Natural killer cell (primary cell): ENCODE measurements around the gene NCS1. TPM values are rescaled to one million over a fixed set of nuclear protein-coding genes. Genes with fewer than 3 reads are reported as not detected.
A peak's percentile ranks its signal among the peaks of the same experiment; 100 is the strongest.

Experiments
- ATAC-seq, 3 donors: fragments of 150-1000 bp in 2 of 3; fragments of 200-7000 bp in 1 of 3; cut with Tn5 transposase; 1 replicate in 1 of 3; 2 replicates in 2 of 3; pipeline ENCODE4 v1.10.0; 2021; ENCODE audit warnings: mild to moderate bottlenecking in 2 of 3, moderate library complexity in 2 of 3
- DNase-seq, 2 donors: peaks; one replicate each; pipeline versions ENCODE4 v3.0.0 to v3.0.0-alpha.2; 2013 to 2021; ENCODE audit warnings: mixed read lengths in 1 of 2
- H3K27ac ChIP-seq: one replicate; pipeline ENCODE4 v1.5.1; 2013; ENCODE audit warnings: mild to moderate bottlenecking, low read length
- H3K27me3 ChIP-seq: one replicate; pipeline ENCODE4 v1.6.1; 2013; ENCODE audit warnings: low read length; ENCODE audit not compliant: control insufficient read depth, insufficient read depth
- H3K36me3 ChIP-seq: one replicate; pipeline ENCODE4 v1.6.1; 2013; ENCODE audit warnings: low read length; ENCODE audit not compliant: control insufficient read depth, insufficient read depth
- H3K4me1 ChIP-seq: one replicate; pipeline ENCODE4 v1.6.1; 2013; ENCODE audit warnings: low read length; ENCODE audit not compliant: control insufficient read depth, insufficient read depth
- H3K4me3 ChIP-seq: one replicate; pipeline ENCODE4 v1.5.1; 2013; ENCODE audit warnings: low read length
- H3K9me3 ChIP-seq: one replicate; pipeline ENCODE4 v1.6.1; 2013; ENCODE audit warnings: low read length; ENCODE audit not compliant: control insufficient read depth, insufficient read depth
- H3K27ac Mint-ChIP-seq, 2 donors: one replicate each; pipeline ENCODE4 v1.8.0; 2022; ENCODE audit warnings: mild to moderate bottlenecking in 2 of 2, mixed read lengths in 2 of 2, moderate library complexity in 1 of 2
- H3K27me3 Mint-ChIP-seq, 2 donors: one replicate each; pipeline ENCODE4 v1.8.0; 2022; ENCODE audit warnings: low read depth in 2 of 2, mixed read lengths in 2 of 2
- H3K36me3 Mint-ChIP-seq: one replicate; pipeline ENCODE4 v1.8.0; 2022; ENCODE audit warnings: mixed read lengths
- H3K4me1 Mint-ChIP-seq, 2 donors: one replicate each; pipeline ENCODE4 v1.8.0; 2022; ENCODE audit warnings: mixed read lengths in 2 of 2
- H3K4me3 Mint-ChIP-seq: one replicate; pipeline ENCODE4 v1.8.0; 2022; ENCODE audit warnings: mild to moderate bottlenecking, moderate library complexity, mixed read lengths
- H3K9me3 Mint-ChIP-seq, 2 donors: one replicate each; pipeline ENCODE4 v1.8.0; 2022; ENCODE audit warnings: mixed read lengths in 2 of 2
- WGBS: methylation state at CpG from one replicate; pipeline ENCODE4 v1.1.7; 2013; ENCODE audit warnings: missing lambda C conversion rate; ENCODE audit not compliant: insufficient coverage; 5-methylcytosine and 5-hydroxymethylcytosine counted together
- intact Hi-C: fragments of 100-400 bp; cut with micrococcal nuclease; formaldehyde crosslinking; loops from one replicate; pipeline ENCODE4 v1.14.2; 2022
- total RNA-seq, 4 donors: library from RNA; stranded (reverse); fragments of 120-200 nt in 1 of 4; gene quantifications; one replicate each; pipeline versions ENCODE4 v1.2.3 to v1.2.4, GENCODE V29; 2013 to 2022
- TF ChIP-seq, protein P1 (sequence below): fragments of 200-600 bp; IDR thresholded peaks from one replicate; pipeline ENCODE4 v1.8.0; 2022; ENCODE audit warnings: antibody characterized with exemption

NCS1 gene
- total RNA-seq, 3 donors from 2014 or later (not counting 1 experiment from before 2014, with no cell fraction given): 1.4 to 2.4 (median 1.5) TPM

DNA sequence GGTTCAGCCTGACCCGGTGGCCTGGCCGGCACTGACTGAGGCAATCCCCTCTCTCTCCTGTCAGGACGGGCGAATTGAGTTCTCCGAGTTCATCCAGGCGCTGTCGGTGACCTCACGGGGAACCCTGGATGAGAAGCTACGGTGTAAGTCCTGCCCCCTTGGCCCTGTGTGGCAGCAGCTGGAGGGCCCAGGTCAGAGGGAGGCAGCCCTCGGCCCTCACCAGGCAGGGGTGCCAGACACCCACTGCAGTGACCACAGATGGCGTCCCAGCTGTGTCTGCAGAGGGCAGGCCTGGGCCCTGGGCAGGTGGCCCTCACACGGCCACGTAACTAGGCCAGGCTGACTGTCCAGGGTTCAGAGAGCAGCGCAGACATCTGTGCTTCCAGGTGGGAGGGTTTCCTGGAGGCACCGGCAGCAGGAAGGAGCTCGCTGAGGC, 47.5 kb downstream of the NCS1 start:
- no peaks in the 10 kb centered on the region for H3K36me3 ChIP-seq
- no peak for DNase-seq
- peaks cover 0 to 4% of the 10 kb centered on the region in 2 donors for H3K4me1 Mint-ChIP-seq
- no peak overlapping the region for H3K4me3 Mint-ChIP-seq
- WGBS: 92% methylated on average over 16 of the region's 16 CpGs
- no peak overlapping the region for H3K27ac Mint-ChIP-seq
- H3K4me1 ChIP-seq: peaks cover 12% of the 10 kb centered on the region
- no peaks in the 10 kb centered on the region for H3K9me3 ChIP-seq
- no peaks in the 10 kb centered on the region for H3K27me3 Mint-ChIP-seq
- no peaks in the 10 kb centered on the region for H3K9me3 Mint-ChIP-seq
- intact Hi-C loops: no loop called here
- H3K27ac ChIP-seq: no peak overlapping the region
- H3K4me3 ChIP-seq: no peak overlapping the region
- ATAC-seq: no peak
- no peaks in the 10 kb centered on the region for H3K36me3 Mint-ChIP-seq
- H3K27me3 ChIP-seq: no peaks in the 10 kb centered on the region
- TF ChIP-seq, protein P1, sequence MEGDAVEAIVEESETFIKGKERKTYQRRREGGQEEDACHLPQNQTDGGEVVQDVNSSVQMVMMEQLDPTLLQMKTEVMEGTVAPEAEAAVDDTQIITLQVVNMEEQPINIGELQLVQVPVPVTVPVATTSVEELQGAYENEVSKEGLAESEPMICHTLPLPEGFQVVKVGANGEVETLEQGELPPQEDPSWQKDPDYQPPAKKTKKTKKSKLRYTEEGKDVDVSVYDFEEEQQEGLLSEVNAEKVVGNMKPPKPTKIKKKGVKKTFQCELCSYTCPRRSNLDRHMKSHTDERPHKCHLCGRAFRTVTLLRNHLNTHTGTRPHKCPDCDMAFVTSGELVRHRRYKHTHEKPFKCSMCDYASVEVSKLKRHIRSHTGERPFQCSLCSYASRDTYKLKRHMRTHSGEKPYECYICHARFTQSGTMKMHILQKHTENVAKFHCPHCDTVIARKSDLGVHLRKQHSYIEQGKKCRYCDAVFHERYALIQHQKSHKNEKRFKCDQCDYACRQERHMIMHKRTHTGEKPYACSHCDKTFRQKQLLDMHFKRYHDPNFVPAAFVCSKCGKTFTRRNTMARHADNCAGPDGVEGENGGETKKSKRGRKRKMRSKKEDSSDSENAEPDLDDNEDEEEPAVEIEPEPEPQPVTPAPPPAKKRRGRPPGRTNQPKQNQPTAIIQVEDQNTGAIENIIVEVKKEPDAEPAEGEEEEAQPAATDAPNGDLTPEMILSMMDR: no peak

DNA sequence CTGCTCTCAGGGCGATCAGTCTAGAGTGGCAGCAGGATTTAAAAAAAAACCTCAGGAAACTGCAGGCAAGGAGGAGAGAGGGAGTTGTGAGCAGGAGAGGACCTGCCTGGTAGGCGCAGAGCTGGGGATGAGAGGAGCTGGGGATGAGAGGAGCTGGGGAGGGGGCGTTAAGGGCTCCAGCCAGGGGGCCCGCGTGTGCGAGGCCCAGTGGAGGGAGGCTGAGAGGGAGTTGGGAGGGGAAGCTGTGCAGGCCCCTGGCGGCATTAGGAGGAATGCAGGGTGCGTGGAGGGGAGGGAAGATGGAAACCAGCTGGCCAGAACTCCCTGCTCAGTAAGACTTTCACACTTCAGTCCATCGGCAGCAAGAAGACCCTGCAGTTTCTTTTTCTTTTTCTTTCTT, 48.1 kb downstream of the NCS1 start:
- Mint-ChIP-seq H3K36me3 (no peaks in the 10 kb centered on the region), H3K27me3 (no peaks in the 10 kb centered on the region), H3K9me3 (no peaks in the 10 kb centered on the region), H3K27ac (no peak overlapping the region), H3K4me1 (no peaks in the 10 kb centered on the region), H3K4me3 (no peak overlapping the region)
- Histone ChIP-seq H3K9me3 (no peaks in the 10 kb centered on the region), H3K36me3 (no peaks in the 10 kb centered on the region), H3K4me3 (no peak overlapping the region), H3K27ac (no peak overlapping the region), H3K4me1 (peaks cover 9% of the 10 kb centered on the region), H3K27me3 (no peaks in the 10 kb centered on the region)
- ATAC-seq (no peak), DNase-seq (no peak)
- intact Hi-C loops: no loop called here
- TF ChIP-seq, protein P1: no peak
- WGBS: 74% methylated on average over 8 of the region's 9 CpGs

DNA sequence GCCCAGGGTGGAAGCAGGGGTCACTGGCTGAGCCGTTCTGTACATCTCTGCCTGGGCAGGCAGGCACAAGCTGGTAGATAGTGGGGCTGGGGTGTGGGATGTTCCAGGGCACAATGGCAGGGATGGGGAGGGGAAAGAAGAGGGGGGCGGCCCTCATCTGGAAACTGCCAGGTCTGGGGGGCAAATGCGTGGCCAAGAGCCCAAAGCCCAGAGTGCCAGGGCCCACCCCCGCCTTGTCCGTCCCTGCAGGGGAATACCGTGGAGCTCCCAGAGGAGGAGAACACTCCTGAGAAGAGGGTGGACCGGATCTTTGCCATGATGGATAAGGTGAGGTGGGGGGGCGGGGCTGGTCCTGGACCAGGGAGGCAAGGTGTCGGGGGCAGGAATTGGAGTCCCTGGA, 50.6 kb downstream of the NCS1 start:
- WGBS: 95% methylated on average over 9 of the region's 9 CpGs
- no peaks in the 10 kb centered on the region for H3K9me3 Mint-ChIP-seq
- Histone ChIP-seq H3K4me3 (no peak overlapping the region), H3K36me3 (no peaks in the 10 kb centered on the region), H3K27ac (no peak overlapping the region), H3K27me3 (no peaks in the 10 kb centered on the region), H3K9me3 (peaks cover 3% of the 10 kb centered on the region), H3K4me1 (no peaks in the 10 kb centered on the region)
- H3K4me3 Mint-ChIP-seq: no peak overlapping the region
- no peak overlapping the region for H3K27ac Mint-ChIP-seq
- intact Hi-C loops: no loop called here
- DNase-seq: no peak
- no peaks in the 10 kb centered on the region for H3K4me1 Mint-ChIP-seq
- no peaks in the 10 kb centered on the region for H3K27me3 Mint-ChIP-seq
- ATAC-seq: no peak
- no peaks in the 10 kb centered on the region for H3K36me3 Mint-ChIP-seq
- TF ChIP-seq, protein P1: no peak

DNA sequence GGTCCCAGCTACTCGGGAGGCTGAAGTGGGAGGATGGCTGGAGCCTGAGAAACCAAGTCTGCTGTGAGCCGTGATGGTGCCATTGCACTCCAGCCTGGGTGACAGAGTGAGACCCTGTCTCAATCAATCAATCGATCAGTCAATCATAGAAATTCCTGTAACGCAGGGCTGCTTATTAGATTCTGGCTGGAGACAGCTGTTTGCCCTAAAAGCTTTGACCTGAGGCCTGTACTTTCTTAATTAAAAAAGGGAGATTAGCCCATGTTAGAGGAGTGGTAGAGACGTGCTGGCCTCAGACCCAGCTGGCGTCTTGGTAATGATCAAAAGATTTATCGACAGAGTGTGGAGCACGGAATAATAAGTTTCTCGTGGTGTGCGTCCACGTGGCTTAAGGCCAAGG, 52.9 kb downstream of the NCS1 start:
- WGBS: 93% methylated on average over 11 of the region's 11 CpGs
- no peak overlapping the region for H3K4me3 Mint-ChIP-seq
- intact Hi-C loops: no loop called here
- Histone ChIP-seq H3K9me3 (peaks cover 8% of the 10 kb centered on the region), H3K4me1 (no peaks in the 10 kb centered on the region), H3K27ac (no peak overlapping the region), H3K36me3 (no peaks in the 10 kb centered on the region), H3K4me3 (no peak overlapping the region), H3K27me3 (no peaks in the 10 kb centered on the region)
- H3K36me3 Mint-ChIP-seq: no peaks in the 10 kb centered on the region
- ATAC-seq (peak in 1 of 3 donors; percentile 2), DNase-seq (no peak)
- H3K27ac Mint-ChIP-seq: no peak overlapping the region
- no peaks in the 10 kb centered on the region for H3K27me3 Mint-ChIP-seq
- no peaks in the 10 kb centered on the region for H3K4me1 Mint-ChIP-seq
- TF ChIP-seq, protein P1: no peak
- no peaks in the 10 kb centered on the region for H3K9me3 Mint-ChIP-seq
